ENCODE results near the gene PAX5. TPM values are rescaled to one million over a fixed set of nuclear protein-coding genes. Genes with fewer than 3 reads are reported as not detected.

Gene PAX5
- total and polyA plus RNA-seq, 2 donors (not counting 1 experiment from before 2014, with no cell fraction given) = not detected

DNA sequence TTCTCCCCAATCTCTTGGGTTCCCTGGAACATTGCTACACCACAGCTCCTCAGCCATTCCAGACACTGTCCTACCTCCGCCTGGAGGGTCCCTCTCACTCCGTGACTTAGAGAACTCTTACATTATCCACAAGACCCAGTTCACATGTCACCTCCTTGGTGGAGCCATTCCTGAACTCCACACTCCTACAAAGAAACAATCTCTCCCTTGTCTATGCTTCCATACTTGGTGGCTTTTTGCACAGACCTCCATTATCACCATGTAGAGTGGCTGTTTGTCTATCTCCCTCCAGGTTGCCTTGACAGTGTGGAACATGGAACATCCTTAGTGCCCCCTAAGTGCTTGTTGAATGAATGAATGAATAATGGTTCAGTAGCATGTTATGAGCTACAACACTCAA, 105.9 kb downstream of the PAX5 start:
- no peaks in the 10 kb centered on the region for H4K20me1 ChIP-seq (ENCODE audit: control insufficient read depth, extremely low read depth, insufficient read depth, low read length)
- H3K9me3 ChIP-seq (ENCODE audit: control insufficient read depth, insufficient read depth, low read depth, low read length) = no peaks in the 10 kb centered on the region
- DNase-seq (ENCODE audit: low read depth in 2 of 2) = peak in 1 of 2 donors; percentile 20
- H3K27me3 ChIP-seq (ENCODE audit: control insufficient read depth, insufficient read depth, low read length) = peaks cover 6% of the 10 kb centered on the region
- H3K27ac ChIP-seq (ENCODE audit: insufficient read depth, low read length) = no peak overlapping the region
- no peaks in the 10 kb centered on the region for H3K79me2 ChIP-seq (ENCODE audit: control insufficient read depth, insufficient read depth, low read length)
- H3K4me1 ChIP-seq (ENCODE audit: control insufficient read depth, extremely low read depth, insufficient read depth, low read length) = no peaks in the 10 kb centered on the region
- TF ChIP-seq, protein P1, sequence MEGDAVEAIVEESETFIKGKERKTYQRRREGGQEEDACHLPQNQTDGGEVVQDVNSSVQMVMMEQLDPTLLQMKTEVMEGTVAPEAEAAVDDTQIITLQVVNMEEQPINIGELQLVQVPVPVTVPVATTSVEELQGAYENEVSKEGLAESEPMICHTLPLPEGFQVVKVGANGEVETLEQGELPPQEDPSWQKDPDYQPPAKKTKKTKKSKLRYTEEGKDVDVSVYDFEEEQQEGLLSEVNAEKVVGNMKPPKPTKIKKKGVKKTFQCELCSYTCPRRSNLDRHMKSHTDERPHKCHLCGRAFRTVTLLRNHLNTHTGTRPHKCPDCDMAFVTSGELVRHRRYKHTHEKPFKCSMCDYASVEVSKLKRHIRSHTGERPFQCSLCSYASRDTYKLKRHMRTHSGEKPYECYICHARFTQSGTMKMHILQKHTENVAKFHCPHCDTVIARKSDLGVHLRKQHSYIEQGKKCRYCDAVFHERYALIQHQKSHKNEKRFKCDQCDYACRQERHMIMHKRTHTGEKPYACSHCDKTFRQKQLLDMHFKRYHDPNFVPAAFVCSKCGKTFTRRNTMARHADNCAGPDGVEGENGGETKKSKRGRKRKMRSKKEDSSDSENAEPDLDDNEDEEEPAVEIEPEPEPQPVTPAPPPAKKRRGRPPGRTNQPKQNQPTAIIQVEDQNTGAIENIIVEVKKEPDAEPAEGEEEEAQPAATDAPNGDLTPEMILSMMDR (conservative IDR thresholded peaks at IDR 0.05 in 1 of 2, IDR thresholded peaks at IDR 0.05 in 1 of 2; ENCODE audit: low read depth in 1 of 2, low read length in 2 of 2) = no peak
- no peak for TF ChIP-seq EZH2 (IDR thresholded peaks at IDR 0.05; ENCODE audit: low read length, missing control alignments)
- H2AFZ ChIP-seq (ENCODE audit: low read length) = no peak overlapping the region
- H3K4me2 ChIP-seq (ENCODE audit: extremely low read depth, insufficient read depth, low read length) = no peak overlapping the region
- H3K9ac ChIP-seq (ENCODE audit: insufficient read depth, low read length) = no peak overlapping the region
- no peak overlapping the region for H3K4me3 ChIP-seq (replicated peaks in 1 of 4; ENCODE audit: control extremely low read depth in 1 of 4, insufficient read depth in 1 of 4, low read depth in 3 of 4, low read length in 4 of 4)
- no peaks in the 10 kb centered on the region for H3K36me3 ChIP-seq (ENCODE audit: control insufficient read depth, insufficient read depth, low read length)

DNA sequence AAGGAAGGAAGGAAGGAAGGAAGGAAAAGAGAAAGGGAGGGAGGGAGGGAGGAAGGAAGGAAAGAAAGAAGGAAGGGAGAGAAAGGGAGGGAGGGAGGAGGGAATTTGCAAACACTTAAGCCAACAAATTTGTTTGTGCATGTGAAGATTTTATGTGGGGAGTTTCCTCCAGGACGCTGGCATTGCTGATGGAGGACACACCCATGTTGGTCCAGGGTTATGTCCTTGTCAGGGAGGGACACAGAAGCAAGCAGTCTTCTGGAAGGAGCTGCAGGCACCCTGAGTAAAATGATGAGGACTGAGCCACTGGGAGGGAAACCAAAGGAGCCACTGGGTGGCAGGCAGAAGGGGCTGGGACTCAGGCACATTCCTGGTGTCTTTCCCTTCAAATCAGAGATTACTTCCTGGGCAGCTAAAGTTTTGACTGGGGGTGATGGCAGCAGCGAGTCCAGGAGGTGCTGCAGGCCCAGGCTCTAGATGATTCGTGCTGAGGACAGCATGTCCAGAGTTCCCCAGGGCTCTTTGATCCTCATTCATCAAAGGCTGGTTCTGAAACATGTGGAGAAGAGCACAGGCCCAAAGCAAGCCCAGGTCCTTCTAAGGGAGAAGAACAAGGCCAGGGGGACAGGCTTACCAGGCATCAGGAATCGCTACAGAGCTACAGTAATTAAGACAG, 109.2 kb downstream of the PAX5 start:
- Histone ChIP-seq H3K4me2 (ENCODE audit: extremely low read depth, insufficient read depth, low read length) (no peak overlapping the region), H3K36me3 (ENCODE audit: control insufficient read depth, insufficient read depth, low read length) (no peaks in the 10 kb centered on the region), H3K9ac (ENCODE audit: insufficient read depth, low read length) (no peak overlapping the region), H2AFZ (ENCODE audit: low read length) (no peak overlapping the region), H3K4me3 (replicated peaks in 1 of 4; ENCODE audit: control extremely low read depth in 1 of 4, insufficient read depth in 1 of 4, low read depth in 3 of 4, low read length in 4 of 4) (no peak overlapping the region), H3K27me3 (ENCODE audit: control insufficient read depth, insufficient read depth, low read length) (peaks cover 6% of the 10 kb centered on the region), H4K20me1 (ENCODE audit: control insufficient read depth, extremely low read depth, insufficient read depth, low read length) (no peaks in the 10 kb centered on the region), H3K4me1 (ENCODE audit: control insufficient read depth, extremely low read depth, insufficient read depth, low read length) (no peaks in the 10 kb centered on the region), H3K27ac (ENCODE audit: insufficient read depth, low read length) (no peak overlapping the region), H3K9me3 (ENCODE audit: control insufficient read depth, insufficient read depth, low read depth, low read length) (no peaks in the 10 kb centered on the region), H3K79me2 (ENCODE audit: control insufficient read depth, insufficient read depth, low read length) (no peaks in the 10 kb centered on the region)
- peak in 1 of 2 donors; percentile 7 for DNase-seq (ENCODE audit: low read depth in 2 of 2)
- TF ChIP-seq EZH2 (IDR thresholded peaks at IDR 0.05; ENCODE audit: low read length, missing control alignments) = no peak
- TF ChIP-seq, protein P1 (conservative IDR thresholded peaks at IDR 0.05 in 1 of 2, IDR thresholded peaks at IDR 0.05 in 1 of 2; ENCODE audit: low read depth in 1 of 2, low read length in 2 of 2) = no peak

DNA sequence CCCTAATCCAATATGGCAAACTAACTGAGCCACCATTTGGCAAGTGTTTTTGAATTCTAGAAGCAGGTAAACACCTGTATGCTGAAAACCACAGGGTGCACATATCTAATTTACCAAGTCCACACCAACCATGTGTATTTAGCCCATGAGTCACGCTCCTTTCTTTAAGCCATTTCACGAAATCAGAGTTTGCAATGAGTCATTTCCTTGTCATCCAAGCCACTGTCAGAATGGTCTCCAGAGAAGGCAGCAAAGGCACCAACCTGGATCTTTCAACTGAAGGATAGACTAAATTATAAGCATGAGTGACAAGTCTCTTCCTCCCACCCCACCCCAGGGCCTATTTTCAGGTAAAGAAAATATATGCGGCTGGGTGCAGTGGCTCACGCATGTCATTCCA, 110.0 kb downstream of the PAX5 start:
- Histone ChIP-seq H3K4me2 (ENCODE audit: extremely low read depth, insufficient read depth, low read length) (no peak overlapping the region), H4K20me1 (ENCODE audit: control insufficient read depth, extremely low read depth, insufficient read depth, low read length) (no peaks in the 10 kb centered on the region)
- TF ChIP-seq EZH2 (IDR thresholded peaks at IDR 0.05; ENCODE audit: low read length, missing control alignments) = no peak
- TF ChIP-seq, protein P1 (conservative IDR thresholded peaks at IDR 0.05 in 1 of 2, IDR thresholded peaks at IDR 0.05 in 1 of 2; ENCODE audit: low read depth in 1 of 2, low read length in 2 of 2) = no peak

More for the DNA sequence above, 110.0 kb downstream of the PAX5 start:
- Histone ChIP-seq H3K27ac (ENCODE audit: insufficient read depth, low read length) (no peak overlapping the region), H3K9ac (ENCODE audit: insufficient read depth, low read length) (no peak overlapping the region), H3K36me3 (ENCODE audit: control insufficient read depth, insufficient read depth, low read length) (no peaks in the 10 kb centered on the region), H3K27me3 (ENCODE audit: control insufficient read depth, insufficient read depth, low read length) (peaks cover 6% of the 10 kb centered on the region), H3K4me1 (ENCODE audit: control insufficient read depth, extremely low read depth, insufficient read depth, low read length) (no peaks in the 10 kb centered on the region), H2AFZ (ENCODE audit: low read length) (no peak overlapping the region), H3K4me3 (replicated peaks in 1 of 4; ENCODE audit: control extremely low read depth in 1 of 4, insufficient read depth in 1 of 4, low read depth in 3 of 4, low read length in 4 of 4) (no peak overlapping the region), H3K9me3 (ENCODE audit: control insufficient read depth, insufficient read depth, low read depth, low read length) (no peaks in the 10 kb centered on the region), H3K79me2 (ENCODE audit: control insufficient read depth, insufficient read depth, low read length) (no peaks in the 10 kb centered on the region)
- DNase-seq (ENCODE audit: low read depth in 2 of 2) = peak; percentile 49 to 92
